ENCODE measurements around the gene SUMF2.
"Not testable (repeated sequence)": the region's sequence is repeated elsewhere in the genome, so short reads cannot be mapped to it uniquely, and the experiment has no call there.

SUMF2 gene

GRCh38 chr7:56062382-56062781 is 1.7 kb upstream of the SUMF2 start:
- DNase-seq (ENCODE audit: low read depth in 2 of 2) = no peak

GRCh38 chr7:56063500-56063881 is 595 bp upstream of the SUMF2 start:
- DNase-seq (ENCODE audit: low read depth in 2 of 2) = no peak

GRCh38 chr7:56066376-56066775 is 2.3 kb downstream of the SUMF2 start:
- not testable (repeated sequence) for DNase-seq (ENCODE audit: low read depth in 2 of 2)

GRCh38 chr7:56074371-56074791 is 10.3 kb downstream of the SUMF2 start:
- DNase-seq (ENCODE audit: low read depth in 2 of 2) = peak; percentile 49 to 57

- DNase-seq (ENCODE audit: low read depth in 2 of 2) = no peak
These were observed 13.6 kb downstream of the SUMF2 start for GRCh38 chr7:56077681-56078080.

GRCh38 chr7:56078196-56078595 is 14.1 kb downstream of the SUMF2 start:
- no peak for DNase-seq (ENCODE audit: low read depth in 2 of 2)

GRCh38 chr7:56079450-56080185 is 15.5 kb downstream of the SUMF2 start:
- no peak for DNase-seq (ENCODE audit: low read depth in 2 of 2)

GRCh38 chr7:56080726-56081435 is 16.8 kb downstream of the SUMF2 start:
- DNase-seq (ENCODE audit: low read depth in 2 of 2) = not testable (repeated sequence)

GRCh38 chr7:56081626-56082340 is 17.7 kb downstream of the SUMF2 start:
- DNase-seq (ENCODE audit: low read depth in 2 of 2) = no peak

GRCh38 chr7:56083150-56083785 is 19.2 kb downstream of the SUMF2 start:
- DNase-seq (ENCODE audit: low read depth in 2 of 2) = no peak

- DNase-seq (ENCODE audit: low read depth in 2 of 2) = no peak
These were observed 22.7 kb downstream of the SUMF2 start for GRCh38 chr7:56086761-56087160.

GRCh38 chr7:56087445-56087844 is 23.4 kb downstream of the SUMF2 start:
- no peak for DNase-seq (ENCODE audit: low read depth in 2 of 2)

- no peak for DNase-seq (ENCODE audit: low read depth in 2 of 2)
These were observed 27.5 kb downstream of the SUMF2 start for GRCh38 chr7:56091591-56091990.

- DNase-seq (ENCODE audit: low read depth in 2 of 2) = not testable (repeated sequence)
These were observed 28.3 kb downstream of the SUMF2 start for GRCh38 chr7:56092388-56092787.

- DNase-seq (ENCODE audit: low read depth in 2 of 2) = no peak
These were observed 28.9 kb downstream of the SUMF2 start, which contains the start of gene PHKG1 for GRCh38 chr7:56092789-56093531. Gene PHKG1 (minus strand): TSS chr7:56092952. CDS start chr7:56088941, 4,011 bp downstream.

- no peak for DNase-seq (ENCODE audit: low read depth in 2 of 2)
These were observed 33.6 kb downstream of the SUMF2 start for GRCh38 chr7:56097700-56098099.

- not testable (repeated sequence) for DNase-seq (ENCODE audit: low read depth in 2 of 2)
These were observed 34.3 kb downstream of the SUMF2 start for GRCh38 chr7:56098187-56099008.

- DNase-seq (ENCODE audit: low read depth in 2 of 2) = no peak
These were observed 35.6 kb downstream of the SUMF2 start for GRCh38 chr7:56099653-56100052.

- not testable (repeated sequence) for DNase-seq (ENCODE audit: low read depth in 2 of 2)
These were observed 40.1 kb downstream of the SUMF2 start for GRCh38 chr7:56104138-56104537.

- DNase-seq (ENCODE audit: low read depth in 2 of 2) = no peak
These were observed 41.4 kb downstream of the SUMF2 start for GRCh38 chr7:56105508-56105907.
